GM12892 (cell line): ENCODE results near the gene NSL1.

Experiments
- POLR2A ChIP-seq: IDR thresholded peaks from 2 replicates; pipeline ENCODE4 v1.6.1; 2011; ENCODE audit warnings: low read depth, low read length, control low read depth
- TAF1 ChIP-seq: IDR thresholded peaks from 2 replicates; pipeline ENCODE4 v1.6.1; 2011; ENCODE audit warnings: low read depth, mild to moderate bottlenecking, control low read depth, low read length, borderline replicate concordance

- TF ChIP-seq TAF1 (no peak), POLR2A (no peak)
Measured at GRCh38 chr1:212680680-212681389, 110.7 kb downstream of the NSL1 start.
